Sigmoid colon (tissue), 7 donors: ENCODE results near the gene ANGPTL8. TPM values are rescaled to one million over a fixed set of nuclear protein-coding genes. Genes with fewer than 3 reads are reported as not detected.

Source experiments
- DNase-seq: peaks from one replicate; pipeline ENCODE4 v3.0.0-alpha.2; 2019
- H3K27ac ChIP-seq, 4 donors: fragments of 200-600 bp; sonication (generic); one replicate each; pipeline ENCODE4 v1.5.1; 2016 to 2019; ENCODE audit warnings: mild to moderate bottlenecking in 1 of 4
- H3K27me3 ChIP-seq, 3 donors: fragments of 200-600 bp; sonication (generic); one replicate each; pipeline ENCODE4 v1.5.1; 2019; ENCODE audit warnings: mild to moderate bottlenecking in 1 of 3
- H3K36me3 ChIP-seq, 4 donors: fragments of 200-600 bp; sonication (generic); one replicate each; pipeline ENCODE4 v1.5.1; 2016 to 2019
- H3K4me1 ChIP-seq, 4 donors: fragments of 200-600 bp; sonication (generic); one replicate each; pipeline ENCODE4 v1.5.1; 2017 to 2019
- H3K4me3 ChIP-seq, 4 donors: fragments of 200-600 bp; sonication (generic); one replicate each; pipeline ENCODE4 v1.5.1; 2017 to 2019; ENCODE audit warnings: mild to moderate bottlenecking in 2 of 4, moderate library complexity in 1 of 4
- H3K9me3 ChIP-seq, 4 donors: fragments of 200-600 bp in 3 of 4; sonication (generic) in 3 of 4; one replicate each; pipeline versions ENCODE4 v1.5.1 to v1.6.1; 2013 to 2019
- EP300 ChIP-seq, 4 donors: sonication (generic); formaldehyde crosslinking; IDR thresholded peaks; one replicate each; pipeline ENCODE4 v1.6.1; 2017; ENCODE audit warnings: antibody characterized with exemption in 4 of 4
- POLR2A ChIP-seq, 2 donors: fragments of 450-650 bp; IDR thresholded peaks; one replicate each; pipeline ENCODE4 v1.6.1; 2016; ENCODE audit warnings: antibody characterized with exemption in 2 of 2, mild to moderate bottlenecking in 2 of 2, moderate library complexity in 2 of 2
- POLR2AphosphoS5 ChIP-seq, 4 donors: sonication (generic); formaldehyde crosslinking; IDR thresholded peaks; one replicate each; pipeline ENCODE4 v1.6.1; 2017; ENCODE audit warnings: antibody characterized with exemption in 4 of 4
- WGBS, 2 donors: extraction: QIAGEN DNeasy Blood & Tissue Kit; methylation state at CpG; one replicate each; pipeline ENCODE4 v1.1.7; 2013; 5-methylcytosine and 5-hydroxymethylcytosine counted together
- intact Hi-C: fragments of 100-400 bp; cut with DNase I; formaldehyde crosslinking; loops from one replicate; pipeline ENCODE4 v1.15.1; 2023
- polyA plus RNA-seq, 3 donors: library from polyadenylated mRNA; stranded (reverse); fragments of 200-250 nt; gene quantifications; one replicate each; pipeline ENCODE4 v1.2.3, GENCODE V29; 2013
- total RNA-seq, 4 donors: library from RNA; depleted of rRNA; stranded (reverse); fragments of >200 nt; gene quantifications; one replicate each; pipeline ENCODE4 v1.1.0, GENCODE V29; 2016
- TF ChIP-seq, protein P1 (sequence below), 4 experiments: fragments of 450-650 bp in 3 of 4; fragments of 200-600 bp in 1 of 4; IDR thresholded peaks; one replicate each; pipeline ENCODE4 v1.5.1; 2016 to 2019; ENCODE audit warnings: antibody characterized with exemption in 4 of 4, mild to moderate bottlenecking in 3 of 4, moderate library complexity in 2 of 4
- donor health status: healthy with polysubstance abuse.
- donor health status: Bipolar disorder and iron deficiency.
- donor health status: healthy.

ANGPTL8 gene
- total and polyA plus RNA-seq, 7 donors, result 8.1 TPM; not detected in 6

DNA sequence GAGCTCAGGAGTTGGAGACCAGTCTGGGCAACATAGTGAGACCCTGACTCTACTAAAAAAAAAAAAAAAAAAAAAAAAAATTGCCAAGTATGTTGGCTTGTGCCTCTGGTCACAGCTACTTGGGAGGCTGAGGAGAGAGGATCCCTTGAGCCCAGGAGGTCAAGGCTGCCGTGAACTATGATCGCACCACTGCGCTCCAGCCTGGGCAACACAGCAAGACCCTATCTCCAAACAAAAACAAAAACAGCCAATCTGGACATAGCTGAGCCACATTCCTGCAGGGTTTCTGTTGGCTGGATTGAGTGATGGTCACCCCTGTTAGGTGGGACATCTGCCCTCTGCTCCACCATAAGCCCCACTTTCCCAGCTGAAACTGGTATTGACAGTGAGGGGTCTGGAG is 13.6 kb upstream of the ANGPTL8 start:
- no peaks in the 10 kb centered on the region for H3K27me3 ChIP-seq
- H3K4me3 ChIP-seq, result no peak overlapping the region
- H3K4me1 ChIP-seq, result no peaks in the 10 kb centered on the region
- H3K36me3 ChIP-seq, result peaks cover 11 to 50% (median 15%) of the 10 kb centered on the region in 4 donors
- intact Hi-C loops, result no loop called here
- no peak for DNase-seq
- no peak for TF ChIP-seq POLR2AphosphoS5 (IDR thresholded peaks at IDR 0.05)
- TF ChIP-seq POLR2A (IDR thresholded peaks at IDR 0.05), result no peak
- TF ChIP-seq, protein P1, sequence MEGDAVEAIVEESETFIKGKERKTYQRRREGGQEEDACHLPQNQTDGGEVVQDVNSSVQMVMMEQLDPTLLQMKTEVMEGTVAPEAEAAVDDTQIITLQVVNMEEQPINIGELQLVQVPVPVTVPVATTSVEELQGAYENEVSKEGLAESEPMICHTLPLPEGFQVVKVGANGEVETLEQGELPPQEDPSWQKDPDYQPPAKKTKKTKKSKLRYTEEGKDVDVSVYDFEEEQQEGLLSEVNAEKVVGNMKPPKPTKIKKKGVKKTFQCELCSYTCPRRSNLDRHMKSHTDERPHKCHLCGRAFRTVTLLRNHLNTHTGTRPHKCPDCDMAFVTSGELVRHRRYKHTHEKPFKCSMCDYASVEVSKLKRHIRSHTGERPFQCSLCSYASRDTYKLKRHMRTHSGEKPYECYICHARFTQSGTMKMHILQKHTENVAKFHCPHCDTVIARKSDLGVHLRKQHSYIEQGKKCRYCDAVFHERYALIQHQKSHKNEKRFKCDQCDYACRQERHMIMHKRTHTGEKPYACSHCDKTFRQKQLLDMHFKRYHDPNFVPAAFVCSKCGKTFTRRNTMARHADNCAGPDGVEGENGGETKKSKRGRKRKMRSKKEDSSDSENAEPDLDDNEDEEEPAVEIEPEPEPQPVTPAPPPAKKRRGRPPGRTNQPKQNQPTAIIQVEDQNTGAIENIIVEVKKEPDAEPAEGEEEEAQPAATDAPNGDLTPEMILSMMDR (IDR thresholded peaks at IDR 0.05), result no peak
- no peak for TF ChIP-seq EP300 (IDR thresholded peaks at IDR 0.05)
- H3K9me3 ChIP-seq, result peaks cover 0 to 3% (median 0%) of the 10 kb centered on the region in 4 donors
- 97 to 99% methylated on average over 3 of the region's 3 CpGs for WGBS, 2 donors
- H3K27ac ChIP-seq, result no peak overlapping the region

DNA sequence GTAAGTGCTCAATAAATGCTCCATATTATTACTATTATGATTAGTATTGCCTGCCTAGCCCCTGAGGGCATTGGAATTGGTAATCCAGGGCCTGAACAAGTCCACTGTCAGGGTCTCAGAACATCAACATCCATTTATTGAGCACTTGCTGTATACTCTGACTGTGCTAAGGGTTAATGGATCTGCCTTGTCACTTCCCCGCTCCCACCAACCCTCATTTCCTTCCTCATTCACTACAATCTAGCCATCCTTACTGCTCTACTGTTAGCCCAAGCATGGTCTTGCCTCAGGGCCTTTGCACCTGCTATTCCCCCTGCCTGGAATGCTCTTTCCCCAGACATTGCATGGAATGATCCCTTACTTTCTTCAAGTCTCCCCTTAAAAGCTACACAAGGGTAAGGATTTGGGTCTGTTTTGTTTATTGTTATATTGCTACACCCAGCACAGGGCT is 12.7 kb upstream of the ANGPTL8 start:
- Histone ChIP-seq H3K4me1 (no peaks in the 10 kb centered on the region), H3K9me3 (peaks cover 0 to under 1% (median 0%) of the 10 kb centered on the region in 4 donors), H3K36me3 (peaks cover 5 to 45% (median 8%) of the 10 kb centered on the region in 4 donors), H3K27ac (no peak overlapping the region), H3K4me3 (no peak overlapping the region), H3K27me3 (no peaks in the 10 kb centered on the region)
- TF ChIP-seq, protein P1 (IDR thresholded peaks at IDR 0.05), result no peak
- no peak for TF ChIP-seq POLR2AphosphoS5 (IDR thresholded peaks at IDR 0.05)
- no peak for TF ChIP-seq POLR2A (IDR thresholded peaks at IDR 0.05)
- TF ChIP-seq EP300 (IDR thresholded peaks at IDR 0.05), result no peak
- DNase-seq, result no peak
- intact Hi-C loops, result no loop called here
- 57 to 93% methylated on average over 1 of the region's 1 CpG for WGBS, 2 donors

DNA sequence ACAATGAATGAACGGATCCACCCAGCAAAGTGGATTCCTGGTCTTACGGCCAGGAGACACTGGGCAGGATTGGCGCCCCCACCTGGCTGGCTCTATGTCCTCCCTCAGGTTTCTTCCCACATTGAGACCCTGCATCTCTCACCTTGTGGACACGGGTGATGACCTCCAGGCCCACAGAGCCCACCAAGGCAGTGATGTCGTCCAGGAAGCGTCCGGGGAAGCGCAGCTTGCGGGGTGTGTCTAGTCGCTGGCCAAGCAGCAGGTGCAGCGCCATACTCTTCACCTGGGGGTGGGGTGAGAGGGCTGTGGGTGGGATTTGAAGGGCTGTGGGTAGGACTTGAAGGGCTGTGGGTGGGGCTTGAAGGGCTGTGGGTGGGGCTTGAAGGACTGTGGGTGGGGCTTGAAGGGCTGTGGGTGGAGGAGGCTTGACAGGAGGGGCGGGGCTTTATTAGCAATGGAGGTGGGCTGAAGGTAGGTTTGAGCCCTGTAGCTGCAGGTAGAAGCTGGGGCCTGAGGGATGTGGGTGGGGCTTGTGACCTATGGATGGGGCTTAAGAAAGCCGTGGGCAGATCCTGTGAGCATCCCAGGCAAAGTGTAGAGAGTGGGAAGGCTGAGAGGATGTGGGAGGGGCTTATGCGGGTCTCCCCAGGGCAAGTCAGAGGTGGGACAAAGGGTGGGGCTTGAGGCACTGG is 12.1 kb upstream of the ANGPTL8 start:
- no peak for DNase-seq
- Histone ChIP-seq H3K27ac (no peak overlapping the region), H3K9me3 (no peaks in the 10 kb centered on the region), H3K4me1 (no peaks in the 10 kb centered on the region), H3K36me3 (peaks cover 2 to 45% (median 4%) of the 10 kb centered on the region in 4 donors), H3K27me3 (no peaks in the 10 kb centered on the region), H3K4me3 (no peak overlapping the region)
- 92 to 96% methylated on average over 14 of the region's 14 CpGs for WGBS, 2 donors
- TF ChIP-seq POLR2A (IDR thresholded peaks at IDR 0.05) (no peak), EP300 (IDR thresholded peaks at IDR 0.05) (no peak), POLR2AphosphoS5 (IDR thresholded peaks at IDR 0.05) (no peak)
- intact Hi-C loops, result no loop called here

DNA sequence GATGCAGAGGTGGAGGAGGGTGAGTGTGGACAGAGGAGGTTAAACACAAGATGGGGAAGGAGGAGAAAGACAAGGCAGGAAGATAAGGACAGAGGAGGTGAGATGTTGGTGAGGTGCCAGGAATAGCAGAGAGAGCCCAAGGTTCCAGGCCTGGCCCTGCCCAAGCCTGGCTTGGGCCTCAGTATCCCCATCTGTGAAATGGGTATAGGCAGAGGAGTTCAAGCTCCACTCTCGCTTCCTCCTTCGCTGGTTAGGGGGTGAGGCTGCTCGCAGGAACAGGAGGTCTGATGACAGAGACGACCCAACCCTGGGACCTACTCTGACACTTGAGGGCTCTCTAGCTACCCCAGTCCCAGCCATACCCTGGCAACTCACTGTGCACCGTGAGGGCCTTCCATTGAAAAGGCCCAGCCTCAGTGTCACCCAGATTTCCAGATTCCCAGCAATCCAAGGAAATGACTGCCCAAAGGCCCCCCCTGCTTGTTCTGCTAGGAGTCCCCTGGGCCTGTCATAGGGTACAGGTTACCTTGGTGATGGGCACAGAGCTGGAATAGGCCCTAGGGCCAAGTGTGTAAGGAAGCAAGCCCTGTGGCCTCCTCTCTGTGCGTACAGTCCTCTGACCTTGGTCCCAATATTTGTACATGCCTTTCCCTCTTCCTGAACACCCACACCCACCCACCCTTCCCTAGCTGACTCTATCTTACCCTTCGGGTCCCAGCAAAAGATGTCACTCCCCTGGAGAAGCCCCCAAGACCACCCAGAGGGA is 8.6 kb upstream of the ANGPTL8 start:
- Histone ChIP-seq H3K9me3 (no peaks in the 10 kb centered on the region), H3K4me1 (no peaks in the 10 kb centered on the region), H3K4me3 (no peak overlapping the region), H3K27me3 (no peaks in the 10 kb centered on the region), H3K27ac (no peak overlapping the region), H3K36me3 (peaks cover 0 to 43% (median 8%) of the 10 kb centered on the region in 4 donors)
- TF ChIP-seq EP300 (IDR thresholded peaks at IDR 0.05), result no peak
- no peak for TF ChIP-seq POLR2A (IDR thresholded peaks at IDR 0.05)
- TF ChIP-seq, protein P1 (IDR thresholded peaks at IDR 0.05), result no peak
- no peak for TF ChIP-seq POLR2AphosphoS5 (IDR thresholded peaks at IDR 0.05)
- 89 to 95% methylated on average over 7 of the region's 7 CpGs for WGBS, 2 donors
- no peak for DNase-seq
- intact Hi-C loops, result no loop called here

DNA sequence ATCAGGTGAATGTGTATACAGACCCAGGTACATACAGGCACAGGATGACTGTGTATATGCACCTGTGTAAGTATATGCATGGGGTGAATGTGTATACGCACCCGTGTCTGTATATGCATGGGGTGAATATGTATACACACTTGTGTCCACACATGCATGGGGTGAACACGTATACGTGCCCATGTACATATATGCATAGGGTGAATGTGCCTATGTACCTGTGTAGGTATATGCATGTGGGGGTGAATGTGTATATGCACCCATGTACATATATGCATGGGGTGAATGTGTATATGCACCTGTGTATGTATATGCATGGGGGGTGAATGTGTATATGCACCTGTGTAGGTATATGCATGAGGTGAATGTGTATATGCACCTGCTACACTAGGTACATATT is 6.9 kb upstream of the ANGPTL8 start:
- intact Hi-C loops, result no loop called here
- Histone ChIP-seq H3K27me3 (no peaks in the 10 kb centered on the region), H3K36me3 (peaks cover 0 to 50% (median 7%) of the 10 kb centered on the region in 4 donors), H3K4me3 (no peak overlapping the region), H3K9me3 (no peaks in the 10 kb centered on the region), H3K4me1 (no peaks in the 10 kb centered on the region), H3K27ac (no peak overlapping the region)
- no peak for DNase-seq
- no peak for TF ChIP-seq EP300 (IDR thresholded peaks at IDR 0.05)
- no peak for TF ChIP-seq POLR2A (IDR thresholded peaks at IDR 0.05)
- TF ChIP-seq, protein P1 (IDR thresholded peaks at IDR 0.05), result no peak
- TF ChIP-seq POLR2AphosphoS5 (IDR thresholded peaks at IDR 0.05), result no peak
- WGBS, 2 donors, result 89 to 96% methylated on average over 4 of the region's 4 CpGs
